UCSD-AML1 (cell line): ENCODE data around the gene CRB2.
A peak's percentile ranks its signal among the peaks of the same experiment; 100 is the strongest.

Experiments
- DNase-seq: peaks from one replicate; lab custom pipeline; 2025; ENCODE audit not compliant: unreplicated experiment; lab: John Stamatoyannopoulos, UW

Gene CRB2

DNA sequence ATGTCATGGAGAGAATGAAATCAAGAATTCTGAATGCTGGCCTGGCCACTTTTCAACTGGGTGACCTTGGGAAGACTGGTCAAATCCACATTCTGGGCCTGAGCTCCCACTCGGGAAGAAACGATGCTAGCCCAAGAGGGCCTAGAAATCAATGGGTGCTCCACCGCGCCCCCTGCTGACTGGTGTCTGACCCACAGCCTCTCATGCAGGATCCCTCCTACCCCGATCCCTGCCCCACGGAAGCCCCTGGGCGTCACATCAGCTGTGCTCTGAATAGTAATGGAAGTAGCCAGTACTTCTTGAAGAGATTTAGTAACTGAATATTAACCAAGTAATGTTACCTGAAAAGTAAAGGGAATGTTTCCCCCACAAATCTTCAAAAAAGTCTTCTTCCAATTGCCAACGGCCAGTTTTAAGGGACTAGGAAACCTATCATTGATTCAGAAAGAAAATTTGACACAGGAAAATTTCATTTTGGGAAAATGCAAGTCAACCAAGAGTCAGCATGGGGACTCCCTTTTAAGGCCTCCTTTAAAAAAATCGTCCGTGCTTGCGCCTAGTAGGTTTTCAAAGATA, 43.9 kb downstream of the CRB2 start:
- DNase-seq = peak; percentile 43

- no peak for DNase-seq
These were observed 45.0 kb downstream of the CRB2 start for GRCh38 chr9:123400926-123401503.

DNA sequence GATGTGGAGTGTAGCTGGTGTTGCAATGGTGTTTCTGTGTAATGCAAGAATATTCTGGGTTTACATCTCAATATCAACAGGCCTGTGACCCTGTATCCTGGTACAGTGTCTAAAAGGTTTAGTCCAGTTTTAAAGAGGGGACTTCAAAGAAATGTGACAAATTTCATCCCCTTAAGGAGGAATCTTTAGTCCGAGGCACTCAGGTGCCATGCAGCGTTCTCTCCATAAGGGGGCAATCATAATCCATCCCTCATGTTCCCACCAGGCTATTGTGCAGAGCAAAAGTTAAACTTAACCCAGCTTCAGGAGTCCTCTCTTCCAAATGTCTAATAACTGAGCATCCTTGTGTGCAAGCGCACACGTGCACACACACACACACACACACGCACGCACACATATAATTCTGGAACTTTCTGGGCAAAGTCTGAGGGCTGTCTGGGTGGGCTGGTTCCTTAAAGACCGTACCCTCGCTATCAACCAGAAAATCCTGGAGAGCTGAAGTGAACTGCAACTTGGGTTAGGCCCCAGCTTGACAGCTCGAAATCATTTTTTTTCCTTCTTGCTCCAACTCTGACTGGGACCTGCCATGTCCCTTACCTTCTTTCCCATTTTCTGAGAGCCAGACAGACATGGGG, 46.0 kb downstream of the CRB2 start:
- peak; percentile 25 for DNase-seq

- no peak for DNase-seq
These were observed 47.0 kb downstream of the CRB2 start for GRCh38 chr9:123402981-123403509.

DNA sequence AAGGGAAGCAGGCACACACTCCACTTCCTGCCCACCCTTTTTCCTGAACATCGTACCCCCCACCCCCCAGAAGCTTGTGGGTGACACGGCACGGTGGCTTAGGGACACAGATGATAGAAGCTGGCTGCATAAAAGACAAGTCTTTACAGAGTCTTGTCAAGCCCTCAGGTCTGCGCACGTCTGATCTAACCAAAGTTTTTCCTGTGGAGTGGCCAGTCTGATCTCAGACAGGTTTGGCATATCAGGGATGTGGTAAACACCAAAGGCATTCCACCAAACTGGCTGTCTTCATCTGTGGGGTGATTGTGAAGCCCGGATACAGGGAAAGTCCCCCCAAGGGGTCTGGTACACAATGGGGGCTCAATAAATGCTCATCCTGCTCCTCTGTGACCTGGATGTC, 50.0 kb downstream of the CRB2 start:
- DNase-seq = no peak

- DNase-seq = no peak
These were observed 50.8 kb downstream of the CRB2 start for GRCh38 chr9:123406691-123407216.

DNA sequence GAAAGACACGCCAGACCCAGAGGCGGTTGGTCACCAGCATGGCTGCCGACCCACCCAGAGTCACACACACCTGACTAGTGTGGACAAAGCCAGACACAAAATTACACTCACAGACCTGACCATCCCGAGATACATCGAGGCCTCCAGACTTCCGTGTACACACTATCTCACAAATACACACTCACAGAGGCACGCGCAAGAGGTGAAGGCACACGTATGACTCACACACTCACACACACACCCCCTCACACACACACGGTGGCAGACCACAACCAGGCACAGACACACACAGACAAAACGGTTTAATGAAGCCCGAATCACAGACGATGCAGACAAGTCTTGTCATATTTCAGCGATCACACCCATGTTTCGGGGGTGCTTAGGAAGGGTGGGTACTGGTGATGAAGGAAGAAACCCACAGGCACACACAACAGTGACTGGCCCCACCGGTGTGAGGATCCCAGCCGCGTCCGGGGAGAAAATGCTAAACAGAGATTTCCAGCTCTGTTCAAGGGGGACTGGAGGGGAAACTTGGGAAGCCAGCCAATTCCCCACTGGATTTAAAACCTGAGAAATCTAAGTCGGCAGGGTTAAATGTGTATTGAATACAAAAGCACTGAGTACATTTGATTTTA, 51.3 kb downstream of the CRB2 start:
- DNase-seq = no peak

GRCh38 chr9:123408313-123409262, 52.6 kb downstream of the CRB2 start:
- no peak for DNase-seq

DNA sequence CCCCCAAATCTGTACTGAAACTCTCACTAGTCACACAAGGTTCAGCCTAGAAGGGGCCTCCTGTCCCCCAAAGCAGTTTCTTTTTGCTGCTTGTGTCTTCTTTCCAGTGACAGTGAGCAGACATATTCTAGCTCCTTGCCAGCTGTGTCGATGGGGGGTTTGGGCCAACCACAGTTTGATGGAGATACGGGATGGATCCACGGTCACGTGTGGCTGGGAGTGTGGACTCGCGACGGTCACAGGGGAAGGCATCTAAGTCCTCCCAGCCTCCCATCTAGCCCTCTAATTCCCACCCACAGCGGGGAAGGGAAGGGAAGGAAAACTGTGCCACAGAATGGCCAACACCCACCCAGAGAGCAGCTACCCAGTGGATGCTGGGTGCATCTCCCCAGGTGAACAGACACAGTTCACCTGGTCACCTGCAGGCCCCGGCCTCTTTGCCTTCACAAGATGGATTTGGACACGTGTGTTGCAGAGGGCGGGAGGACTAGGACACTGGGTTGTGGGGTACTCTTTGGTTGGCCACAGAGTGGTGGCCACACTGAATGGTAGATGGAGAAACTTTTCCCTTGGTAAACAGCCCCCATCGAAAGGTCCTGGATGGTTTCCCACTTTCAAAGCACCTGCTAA, 54.4 kb downstream of the CRB2 start:
- no peak for DNase-seq

GRCh38 chr9:123411191-123411590, 55.2 kb downstream of the CRB2 start:
- no peak for DNase-seq

DNA sequence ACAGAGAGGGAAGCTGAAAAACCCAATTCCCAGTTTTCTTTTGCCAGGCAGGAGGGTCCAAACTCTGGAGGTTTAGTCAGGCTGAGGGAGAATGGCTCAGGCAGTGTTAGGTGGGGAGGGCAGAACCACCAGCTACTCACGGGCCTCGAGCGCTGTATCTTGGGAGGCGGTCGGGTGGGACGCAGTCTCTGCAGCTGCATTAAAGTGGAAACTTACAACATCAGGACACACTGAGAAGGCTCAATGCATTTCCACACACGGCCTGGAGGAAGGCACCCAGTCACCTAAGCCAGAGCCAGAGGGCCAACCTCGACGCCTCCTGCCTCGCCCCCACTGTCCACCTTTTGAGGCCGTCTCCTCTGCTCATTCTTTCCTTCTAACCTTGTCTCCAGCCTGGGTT, 55.6 kb downstream of the CRB2 start:
- DNase-seq = no peak

- DNase-seq = no peak
These were observed 56.3 kb downstream of the CRB2 start for GRCh38 chr9:123412171-123412820.

GRCh38 chr9:123414204-123414603, 58.2 kb downstream of the CRB2 start:
- DNase-seq = no peak

GRCh38 chr9:123414936-123415930, 59.2 kb downstream of the CRB2 start:
- no peak for DNase-seq

GRCh38 chr9:123416176-123416575, 60.2 kb downstream of the CRB2 start:
- DNase-seq = no peak

DNA sequence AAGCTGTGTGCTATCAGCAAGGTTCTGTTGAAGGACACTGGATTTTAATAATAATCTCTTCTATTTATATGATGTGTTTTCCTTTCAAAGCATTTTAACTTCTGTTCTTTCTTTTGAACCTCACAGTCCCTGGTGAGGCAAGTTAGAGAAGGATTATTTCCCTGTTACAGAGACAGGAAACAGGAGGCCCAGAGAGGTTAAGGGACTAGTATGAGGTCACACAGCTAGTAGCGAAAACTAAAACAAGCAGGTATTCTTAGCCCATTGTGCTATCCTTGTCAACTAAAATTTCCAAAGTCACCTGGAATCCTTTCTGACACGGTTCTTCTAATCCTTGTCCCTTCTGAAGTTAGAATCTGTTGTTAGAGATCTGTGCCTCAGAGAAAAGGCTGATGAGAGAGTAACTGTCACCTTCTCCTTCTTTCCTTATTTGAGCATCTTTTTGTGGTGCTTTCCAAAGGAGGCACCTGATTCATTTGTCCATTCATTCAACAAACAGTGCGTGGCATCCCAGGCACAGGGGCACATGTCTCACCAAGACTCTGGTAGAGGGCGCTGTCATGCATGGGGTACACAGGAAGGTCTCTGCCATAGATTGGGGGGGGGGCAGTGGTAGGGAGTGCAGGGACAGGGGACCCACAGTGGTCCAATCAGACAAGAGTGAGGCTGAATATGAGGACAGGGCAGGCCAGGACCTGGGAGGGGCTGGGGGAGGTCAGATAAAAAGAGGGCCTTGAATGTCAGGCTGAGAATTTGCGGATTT, 61.5 kb downstream of the CRB2 start:
- no peak for DNase-seq

DNA sequence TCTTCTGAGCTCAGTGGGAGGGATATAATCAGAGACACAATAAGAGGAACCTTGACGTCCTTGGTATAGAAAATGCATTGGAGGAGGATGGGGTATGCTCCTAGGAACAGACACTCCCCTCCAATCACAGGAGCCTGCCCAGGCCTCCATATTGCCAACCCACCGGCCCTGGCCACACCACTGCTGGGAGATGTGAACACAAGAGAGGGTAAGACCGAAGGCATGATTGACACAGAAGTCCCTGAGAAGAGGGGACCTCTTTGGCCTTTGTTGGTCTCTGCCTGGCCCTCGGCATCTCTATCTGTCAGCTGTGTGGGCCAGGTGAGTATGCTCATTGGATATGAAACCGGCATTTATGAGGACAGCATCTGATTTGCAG, 62.0 kb downstream of the CRB2 start:
- DNase-seq = no peak

DNA sequence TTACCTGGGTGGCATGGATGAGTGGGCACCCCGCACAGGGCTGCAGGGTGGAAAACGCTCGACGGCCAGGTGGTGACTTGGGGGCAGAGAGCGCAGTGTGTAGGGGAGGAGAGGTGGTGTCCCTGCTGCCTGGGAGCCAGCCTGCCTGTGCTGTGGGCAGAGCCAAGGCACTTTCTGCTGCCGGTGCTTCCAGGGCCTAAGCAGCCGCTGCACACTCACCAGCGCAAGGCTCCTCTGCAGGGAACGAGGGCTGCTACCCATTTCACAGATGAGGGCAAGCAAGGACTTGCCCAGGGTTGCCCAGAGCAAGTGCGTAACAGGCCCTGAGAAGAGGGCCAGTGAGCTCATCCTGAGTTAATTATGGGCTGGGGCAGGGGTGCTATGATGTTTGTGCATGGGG, 62.5 kb downstream of the CRB2 start:
- no peak for DNase-seq
